B cell (primary cell): Measurements from ENCODE around the gene MAPKAPK5. TPM values are rescaled to one million over a fixed set of nuclear protein-coding genes. Genes with fewer than 3 reads are reported as not detected.
"Not testable (repeated sequence)": the region's sequence is repeated elsewhere in the genome, so short reads cannot be mapped to it uniquely, and the experiment has no call there.

ENCODE experiments used
- ATAC-seq: fragments of 200-7000 bp; cut with Tn5 transposase; one replicate; pipeline ENCODE4 v1.10.0; 2021; ENCODE audit warnings: low read depth, mild to moderate bottlenecking, moderate number of reproducible peaks, moderate library complexity
- CTCF ChIA-PET: fragments of 350-600 bp; sonication (Branson Sonifier 250); formaldehyde crosslinking; loops from one replicate; lab custom pipeline; 2021; ENCODE audit warnings: antibody characterized with exemption, inconsistent platforms; lab: Charles Lee
- POLR2A ChIA-PET: fragments of 350-600 bp; sonication (Branson Sonifier 250); formaldehyde crosslinking; loops from one replicate; lab custom pipeline; 2021; ENCODE audit warnings: antibody characterized with exemption; lab: Charles Lee
- DNase-seq: peaks from one replicate; pipeline ENCODE4 v3.0.0; 2013
- H2AFZ ChIP-seq: 2 replicates; pipeline ENCODE4 v1.6.1; 2012; ENCODE audit warnings: mild to moderate bottlenecking, low read depth, low read length; ENCODE audit not compliant: insufficient read depth, poor library complexity, severe bottlenecking
- H3K27ac ChIP-seq, 2 donors: 1 replicate in 1 of 2; 2 replicates in 1 of 2; pipeline ENCODE4 v1.5.1; 2012 to 2013; ENCODE audit warnings: low read length in 2 of 2, mild to moderate bottlenecking in 2 of 2, moderate library complexity in 1 of 2
- H3K27me3 ChIP-seq, 4 experiments: fragments of 200-600 bp in 1 of 4; sonication (generic) in 1 of 4; replicated peaks in 1 of 4; 1 replicate in 2 of 4; 2 replicates in 2 of 4; pipeline versions ENCODE4 v1.6.1 to v1.7.0; 2013 to 2016; ENCODE audit warnings: low read length in 3 of 4, mild to moderate bottlenecking in 2 of 4, mixed read lengths in 1 of 4, moderate library complexity in 1 of 4; ENCODE audit not compliant: insufficient read depth in 4 of 4, control insufficient read depth in 3 of 4; ENCODE audit errors: control extremely low read depth in 1 of 4
- H3K36me3 ChIP-seq, 2 experiments: replicated peaks in 1 of 2; 1 replicate in 1 of 2; 2 replicates in 1 of 2; pipeline versions ENCODE4 v1.6.1 to v1.7.1; 2013; ENCODE audit warnings: low read length in 1 of 2; ENCODE audit not compliant: insufficient read depth in 2 of 2, control insufficient read depth in 1 of 2; ENCODE audit errors: control extremely low read depth in 1 of 2, extremely low read depth in 1 of 2
- H3K4me1 ChIP-seq, 2 donors: fragments of 200-600 bp in 1 of 2; sonication (generic) in 1 of 2; 1 replicate in 1 of 2; 2 replicates in 1 of 2; pipeline versions ENCODE4 v1.5.1 to v1.6.1; 2013 to 2017; ENCODE audit warnings: low read length in 2 of 2; ENCODE audit not compliant: control insufficient read depth in 2 of 2, insufficient read depth in 2 of 2
- H3K4me2 ChIP-seq: replicated peaks from 2 replicates; pipeline ENCODE3; 2012; ENCODE audit warnings: mild to moderate bottlenecking, low read depth, low read length; ENCODE audit not compliant: poor library complexity, severe bottlenecking
- H3K4me3 ChIP-seq, 5 experiments: fragments of 200-600 bp in 1 of 5; sonication (generic) in 1 of 5; 1 replicate in 3 of 5; 2 replicates in 2 of 5; pipeline versions ENCODE4 v1.5.1 to v1.7.0; 2011 to 2016; ENCODE audit warnings: low read length in 4 of 5, mild to moderate bottlenecking in 4 of 5, low read depth in 2 of 5, control low read depth in 1 of 5, moderate library complexity in 1 of 5; ENCODE audit not compliant: insufficient read depth in 1 of 5; ENCODE audit errors: control extremely low read depth in 1 of 5, extremely low read depth in 1 of 5
- H3K79me2 ChIP-seq: fragments of 200-600 bp; sonication (generic); one replicate; pipeline ENCODE4 v1.6.0; 2016; ENCODE audit warnings: low read length; ENCODE audit not compliant: control insufficient read depth, insufficient read depth
- H3K9ac ChIP-seq: fragments of 200-600 bp; sonication (generic); 2 replicates; pipeline ENCODE4 v1.6.1; 2017; ENCODE audit warnings: mild to moderate bottlenecking, low read length, moderate library complexity
- H3K9me3 ChIP-seq, 3 donors: one replicate each; pipeline versions ENCODE4 v1.6.1 to v1.7.1; 2013; ENCODE audit warnings: low read length in 2 of 3; ENCODE audit not compliant: control insufficient read depth in 2 of 3, insufficient read depth in 1 of 3; ENCODE audit errors: control extremely low read depth in 1 of 3
- H4K20me1 ChIP-seq: 2 replicates; pipeline ENCODE4 v1.6.0; 2012; ENCODE audit warnings: mild to moderate bottlenecking, low read length; ENCODE audit not compliant: insufficient read depth, control insufficient read depth, poor library complexity, severe bottlenecking
- H3K27ac Mint-ChIP-seq: one replicate; pipeline ENCODE4 v1.8.0; 2021; ENCODE audit warnings: mixed read lengths
- H3K27me3 Mint-ChIP-seq: one replicate; pipeline ENCODE4 v1.8.0; 2021; ENCODE audit warnings: mixed read lengths
- H3K4me1 Mint-ChIP-seq: one replicate; pipeline ENCODE4 v1.8.0; 2021; ENCODE audit warnings: mixed read lengths
- H3K4me3 Mint-ChIP-seq: one replicate; pipeline ENCODE4 v1.8.0; 2021; ENCODE audit warnings: mixed read lengths
- H3K9me3 Mint-ChIP-seq: one replicate; pipeline ENCODE4 v1.8.0; 2022; ENCODE audit warnings: mixed read lengths; ENCODE audit not compliant: insufficient read depth
- CTCF ChIP-seq: fragments of 200-600 bp; IDR thresholded peaks from one replicate; pipeline ENCODE4 v1.8.0; 2022; ENCODE audit warnings: antibody characterized with exemption, mild to moderate bottlenecking
- EZH2 ChIP-seq: IDR thresholded peaks from 2 replicates; pipeline ENCODE4 v1.6.1; 2012; ENCODE audit warnings: borderline replicate concordance, low read depth, mild to moderate bottlenecking, moderate library complexity, low read length; ENCODE audit not compliant: insufficient read depth, poor library complexity, severe bottlenecking
- WGBS: methylation state at CpG from one replicate; pipeline ENCODE4 v1.1.5; 2013; ENCODE audit warnings: missing lambda C conversion rate; ENCODE audit not compliant: insufficient coverage; 5-methylcytosine and 5-hydroxymethylcytosine counted together
- intact Hi-C: fragments of 100-400 bp; cut with micrococcal nuclease; formaldehyde crosslinking; loops from one replicate; pipeline ENCODE4 v1.10.0; 2022
- polyA plus RNA-seq: library from polyadenylated mRNA; depleted of rRNA; stranded (reverse); fragments of >200 nt; gene quantifications from 2 replicates; pipeline ENCODE4 v1.2.3, GENCODE V29; 2012
- total RNA-seq, 2 donors: library from RNA; stranded (reverse); fragments of 120-200 nt in 1 of 2; gene quantifications; 1 replicate in 1 of 2; 2 replicates in 1 of 2; pipeline versions ENCODE4 v1.2.3 to v1.2.4, GENCODE V29; 2013 to 2022

The MAPKAPK5 gene
- total and polyA plus RNA-seq, 2 donors (not counting 1 experiment from before 2014, with no cell fraction given): 60.2 to 64.4 TPM

DNA sequence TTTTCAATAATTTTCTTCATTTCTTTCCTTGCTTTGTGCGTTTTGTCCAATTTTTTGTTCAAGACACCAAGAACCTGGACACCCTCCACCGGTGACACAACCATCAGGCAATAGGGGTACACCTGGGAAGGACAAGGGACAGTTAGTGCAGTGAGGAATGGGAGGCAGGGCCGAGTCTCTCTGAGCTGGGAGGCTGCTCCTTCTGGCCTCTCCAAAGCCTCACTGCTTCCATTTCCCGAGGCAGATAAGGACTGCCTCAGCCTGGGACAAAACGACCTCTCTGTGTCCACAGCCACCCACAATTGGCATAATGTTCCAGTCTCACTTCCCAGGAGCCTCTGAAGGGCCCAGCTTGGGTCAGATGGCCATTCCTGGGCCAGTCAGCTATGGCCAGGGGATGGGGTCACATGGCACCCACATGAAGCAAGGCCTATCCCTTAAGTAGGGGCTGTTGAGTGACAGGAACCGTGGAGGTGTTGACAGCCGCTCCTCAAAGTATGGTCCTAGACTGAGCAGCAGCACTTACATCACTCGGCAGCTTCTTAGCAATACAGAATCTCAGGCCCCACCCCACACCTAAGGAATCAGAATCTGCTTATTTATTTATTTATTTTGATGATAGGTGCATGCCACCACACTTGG lies 13.6 kb upstream of the MAPKAPK5 start:
- TF ChIP-seq CTCF: no peak
- TF ChIP-seq EZH2: no peak
- Histone ChIP-seq H3K4me3 (no peak overlapping the region), H3K9ac (no peak overlapping the region), H3K79me2 (no peaks in the 10 kb centered on the region), H2AFZ (no peak overlapping the region), H3K27ac (no peak overlapping the region), H3K9me3 (peaks cover 0 to 4% (median 0%) of the 10 kb centered on the region in 3 donors), H3K27me3 (no peaks in the 10 kb centered on the region), H4K20me1 (no peaks in the 10 kb centered on the region), H3K36me3 (no peaks in the 10 kb centered on the region), H3K4me1 (no peaks in the 10 kb centered on the region), H3K4me2 (no peak overlapping the region)
- ATAC-seq (no peak), DNase-seq (no peak)
- no peaks in the 10 kb centered on the region for H3K4me1 Mint-ChIP-seq
- ChIA-PET CTCF (interaction anchor here (1.0 kb wide), 1 partner anchor 76 kb away, joined by 3 read pairs; no protein-coding TSS in a partner anchor), POLR2A (no interaction called here)
- WGBS: 57% methylated on average over 3 of the region's 8 CpGs
- intact Hi-C loops: no loop called here
- peaks cover 5% of the 10 kb centered on the region for H3K27me3 Mint-ChIP-seq
- no peak overlapping the region for H3K27ac Mint-ChIP-seq
- no peaks in the 10 kb centered on the region for H3K9me3 Mint-ChIP-seq
- no peak overlapping the region for H3K4me3 Mint-ChIP-seq

DNA sequence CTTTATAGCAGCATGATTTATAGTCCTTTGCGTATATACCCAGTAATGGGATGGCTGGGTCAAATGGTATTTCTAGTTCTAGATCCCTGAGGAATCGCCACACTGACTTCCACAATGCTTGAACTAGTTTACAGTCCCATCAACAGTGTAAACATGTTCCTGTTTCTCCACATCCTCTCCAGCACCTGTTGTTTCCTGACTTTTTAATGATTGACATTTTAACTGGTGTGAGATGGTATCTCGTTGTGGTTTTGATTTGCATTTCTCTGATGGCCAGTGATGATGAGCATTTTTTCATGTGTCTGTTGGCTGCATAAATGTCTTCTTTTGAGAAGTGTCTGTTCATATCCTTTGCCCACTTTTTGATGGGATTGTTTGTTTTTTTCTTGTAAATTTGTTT lies 12.4 kb upstream of the MAPKAPK5 start:
- H3K27me3 ChIP-seq, DNase-seq, H3K27me3 Mint-ChIP-seq, H3K4me3 Mint-ChIP-seq, ATAC-seq, H3K27ac ChIP-seq, H4K20me1 ChIP-seq, H3K79me2 ChIP-seq, H3K27ac Mint-ChIP-seq, H2AFZ ChIP-seq, H3K9ac ChIP-seq, H3K9me3 ChIP-seq, H3K36me3 ChIP-seq, POLR2A ChIA-PET, H3K4me2 ChIP-seq, H3K4me1 ChIP-seq, H3K9me3 Mint-ChIP-seq, intact Hi-C loops, H3K4me1 Mint-ChIP-seq, H3K4me3 ChIP-seq, CTCF ChIA-PET: not testable (repeated sequence)
- no CpG with 5 or more reads among the region's 3 CpGs for WGBS

DNA sequence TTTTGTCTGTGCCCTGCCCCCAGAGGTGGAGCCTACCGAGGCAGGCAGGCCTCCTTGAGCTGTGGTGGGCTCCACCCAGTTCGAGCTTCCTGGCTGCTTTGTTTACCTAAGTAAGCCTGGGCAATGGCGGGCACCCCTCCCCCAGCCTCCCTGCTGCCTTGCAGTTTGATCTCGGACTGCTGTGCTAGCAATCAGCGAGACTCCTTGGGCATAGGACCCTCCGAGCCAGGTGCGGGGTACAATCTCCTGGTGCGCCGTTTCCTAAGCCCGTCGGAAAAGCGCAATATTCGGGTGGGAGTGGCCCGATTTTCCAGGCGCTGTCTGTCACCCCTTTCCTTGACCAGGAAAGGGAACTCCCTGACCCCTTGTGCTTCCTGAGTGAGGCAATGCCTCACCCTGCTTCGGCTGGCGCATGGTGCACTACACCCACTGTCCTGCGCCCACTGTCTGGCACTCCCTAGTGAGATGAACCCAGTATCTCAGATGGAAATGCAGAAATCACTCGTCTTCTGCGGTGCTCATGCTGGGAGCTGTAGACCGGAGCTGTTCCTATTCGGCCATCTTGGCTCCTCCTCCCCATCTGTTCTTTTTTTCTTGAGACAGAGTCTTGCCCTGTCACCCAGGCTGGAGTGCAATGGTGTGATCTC lies 7.2 kb upstream of the MAPKAPK5 start:
- H3K79me2 ChIP-seq, H4K20me1 ChIP-seq, POLR2A ChIA-PET, DNase-seq, H3K9me3 ChIP-seq, H3K4me3 Mint-ChIP-seq, ATAC-seq, H3K4me1 Mint-ChIP-seq, H2AFZ ChIP-seq, H3K36me3 ChIP-seq, H3K4me1 ChIP-seq, intact Hi-C loops, H3K27ac ChIP-seq, H3K4me2 ChIP-seq, H3K9ac ChIP-seq, H3K27me3 Mint-ChIP-seq, H3K9me3 Mint-ChIP-seq, H3K27me3 ChIP-seq, CTCF ChIA-PET, H3K4me3 ChIP-seq, H3K27ac Mint-ChIP-seq: not testable (repeated sequence)
- 75% methylated on average over 22 of the region's 22 CpGs for WGBS
